HuH-7.5 (cell line): ENCODE measurements around the gene TTC7B.
A peak's percentile ranks its signal among the peaks of the same experiment; 100 is the strongest.

Experiments used
- DNase-seq: peaks from one replicate; pipeline ENCODE4 v3.0.0; 2011; ENCODE audit warnings: low spot score

The TTC7B gene

GRCh38 chr14:90558983-90559590 is 257.1 kb downstream of the TTC7B start:
- no peak for DNase-seq

GRCh38 chr14:90558041-90558982 is 257.9 kb downstream of the TTC7B start:
- DNase-seq: no peak

DNA sequence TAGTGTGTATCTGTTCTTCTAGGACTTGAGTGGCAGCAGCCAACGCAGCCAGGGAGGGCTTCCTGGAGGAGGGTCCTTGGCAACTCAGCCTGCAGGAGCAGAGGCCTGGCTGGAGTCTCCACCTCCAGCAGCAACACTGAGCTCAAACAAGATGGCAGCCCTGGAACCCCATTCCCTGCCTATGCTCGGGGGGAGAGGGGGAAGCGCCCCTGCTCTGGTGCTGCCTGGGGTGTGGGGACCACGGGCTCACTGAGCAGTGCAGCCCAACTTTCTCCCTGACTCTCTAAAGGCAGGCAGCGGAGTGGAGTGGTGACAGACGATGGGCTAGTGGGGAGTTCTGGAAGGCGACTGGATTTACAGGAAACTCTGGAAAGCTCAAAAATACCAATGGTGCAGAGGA is 258.7 kb downstream of the TTC7B start:
- DNase-seq: no peak

DNA sequence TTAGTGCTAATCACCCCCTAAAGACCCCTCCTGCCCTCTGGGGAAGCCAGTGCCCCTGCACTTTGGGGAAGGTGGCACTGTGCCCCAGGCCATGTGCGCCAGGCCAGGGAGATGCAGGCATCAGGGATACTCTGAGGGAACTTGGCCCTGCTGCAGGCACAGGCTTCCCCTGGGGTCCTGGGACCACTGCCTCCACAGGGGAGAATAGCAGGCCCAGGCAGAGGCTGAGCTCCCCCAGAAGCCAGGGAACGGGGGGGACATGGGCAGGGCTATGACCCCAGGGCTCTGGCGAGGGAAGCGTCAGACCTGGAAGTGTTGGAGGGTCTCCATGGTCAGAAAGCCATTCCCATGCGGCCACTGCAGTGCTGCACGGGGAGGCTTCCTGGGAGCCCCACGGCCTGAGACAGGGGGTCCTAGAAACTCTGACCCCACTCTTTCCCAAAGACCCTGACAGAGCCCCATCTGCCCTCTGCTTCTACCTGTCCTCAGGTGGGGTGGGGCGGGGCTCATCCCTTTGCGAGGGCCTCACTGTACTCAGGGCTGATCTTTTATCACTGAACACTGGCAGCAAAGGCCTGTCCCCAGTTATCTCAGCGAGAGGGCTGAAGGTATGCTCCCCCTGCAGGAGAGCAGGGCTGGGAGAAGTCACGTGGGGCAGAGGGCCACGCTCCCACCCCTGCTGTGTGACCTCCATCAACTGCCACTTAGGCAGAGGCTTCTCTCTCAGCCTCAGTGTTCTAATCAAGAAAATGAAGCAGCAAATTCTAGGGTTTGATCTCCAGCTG is 259.4 kb downstream of the TTC7B start:
- no peak for DNase-seq

- peak; percentile 43 for DNase-seq
Measured at GRCh38 chr14:90556012-90556477, 260.2 kb downstream of the TTC7B start.

DNA sequence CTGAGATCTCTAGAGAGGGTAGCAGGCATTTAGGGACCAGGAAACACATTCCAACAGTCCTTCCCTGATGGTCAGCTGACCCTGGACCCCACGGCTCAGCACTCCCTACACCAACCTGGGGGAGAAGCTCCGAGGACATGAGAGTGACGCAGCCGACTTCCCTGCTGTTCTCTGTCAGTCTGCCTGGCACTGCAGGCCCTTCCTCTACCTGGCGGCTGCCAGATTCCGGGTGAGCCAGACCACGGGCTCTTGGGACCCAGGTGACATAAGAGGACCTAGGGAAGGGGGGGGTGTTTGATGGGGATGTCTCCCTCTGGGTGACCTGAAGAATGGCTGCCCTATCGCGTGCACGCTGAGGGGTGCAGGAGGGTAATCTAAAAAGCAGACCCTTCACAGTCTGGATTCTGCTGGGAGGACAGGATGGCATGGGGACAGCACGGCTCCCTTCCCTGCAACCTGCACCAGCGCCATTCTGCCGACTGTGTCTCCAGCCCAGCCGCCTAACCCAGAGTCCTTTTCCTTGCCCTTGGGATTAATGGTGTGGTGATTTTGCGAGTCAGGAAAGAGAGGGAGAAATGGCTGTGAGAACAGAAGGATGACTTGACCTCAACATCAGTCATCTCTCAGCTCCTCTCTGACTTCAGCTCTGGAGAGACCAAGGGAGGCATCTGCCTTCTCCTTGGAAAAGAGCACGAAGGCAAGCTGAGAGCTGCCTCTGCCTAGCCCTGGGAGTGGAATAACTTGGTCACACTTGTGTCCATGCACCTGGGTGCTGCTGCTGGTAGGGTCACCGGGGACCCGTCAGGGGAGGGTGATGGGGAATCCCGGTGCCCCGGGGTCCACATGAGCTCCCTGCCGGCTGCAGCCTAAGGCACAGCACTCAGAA is 260.9 kb downstream of the TTC7B start:
- no peak for DNase-seq

DNA sequence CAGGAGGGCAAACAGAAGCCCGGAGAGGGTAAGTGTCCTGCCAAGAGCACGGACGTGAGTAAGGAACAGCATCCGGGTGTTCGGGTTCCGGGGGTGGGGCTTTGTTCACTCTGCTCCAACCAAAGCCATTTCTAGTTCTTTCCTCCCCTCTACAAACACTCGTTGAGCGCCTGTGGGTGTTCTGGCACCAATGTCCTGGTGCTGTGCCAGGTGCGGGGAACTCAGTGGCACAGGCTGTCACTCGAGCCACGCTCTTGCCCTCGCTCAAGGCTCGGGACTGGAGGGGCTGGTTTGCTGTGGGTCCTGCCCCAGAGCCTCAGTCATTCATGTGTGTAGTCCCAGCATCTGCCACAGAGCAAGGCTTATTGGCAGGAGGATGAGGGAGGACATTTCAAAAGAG is 261.9 kb downstream of the TTC7B start:
- no peak for DNase-seq

- no peak for DNase-seq
Measured at GRCh38 chr14:90553921-90554336, 262.3 kb downstream of the TTC7B start.

DNA sequence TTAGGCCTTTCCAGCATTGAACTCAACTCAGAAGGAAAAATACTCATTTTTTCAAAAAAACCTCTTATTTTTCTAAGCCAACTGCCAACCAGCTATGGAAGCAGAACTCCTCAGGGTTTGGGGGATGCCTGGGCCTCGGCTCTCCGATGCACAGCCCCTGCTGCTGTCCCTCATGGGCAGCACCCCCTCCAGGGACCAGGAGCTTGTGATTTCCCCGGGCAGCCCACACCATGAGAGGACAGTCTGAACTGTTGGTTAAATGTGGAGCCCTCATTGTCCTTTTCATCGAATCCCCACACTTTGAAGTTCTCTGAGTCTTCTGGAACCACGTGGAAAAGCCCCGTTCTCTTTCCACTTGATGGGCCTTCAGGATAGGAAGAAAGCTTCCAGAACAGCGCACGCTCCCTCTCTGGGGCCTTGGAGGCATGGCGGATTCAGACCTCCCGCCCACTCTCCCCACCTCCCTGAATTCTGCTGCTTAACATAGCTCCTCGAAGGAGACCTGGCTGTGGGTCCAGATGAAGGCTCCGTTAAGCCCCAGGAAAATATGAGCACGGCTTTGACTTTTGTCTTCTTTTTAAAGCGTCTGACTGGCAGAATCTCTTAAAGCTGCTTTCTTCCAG is 262.8 kb downstream of the TTC7B start:
- no peak for DNase-seq

DNA sequence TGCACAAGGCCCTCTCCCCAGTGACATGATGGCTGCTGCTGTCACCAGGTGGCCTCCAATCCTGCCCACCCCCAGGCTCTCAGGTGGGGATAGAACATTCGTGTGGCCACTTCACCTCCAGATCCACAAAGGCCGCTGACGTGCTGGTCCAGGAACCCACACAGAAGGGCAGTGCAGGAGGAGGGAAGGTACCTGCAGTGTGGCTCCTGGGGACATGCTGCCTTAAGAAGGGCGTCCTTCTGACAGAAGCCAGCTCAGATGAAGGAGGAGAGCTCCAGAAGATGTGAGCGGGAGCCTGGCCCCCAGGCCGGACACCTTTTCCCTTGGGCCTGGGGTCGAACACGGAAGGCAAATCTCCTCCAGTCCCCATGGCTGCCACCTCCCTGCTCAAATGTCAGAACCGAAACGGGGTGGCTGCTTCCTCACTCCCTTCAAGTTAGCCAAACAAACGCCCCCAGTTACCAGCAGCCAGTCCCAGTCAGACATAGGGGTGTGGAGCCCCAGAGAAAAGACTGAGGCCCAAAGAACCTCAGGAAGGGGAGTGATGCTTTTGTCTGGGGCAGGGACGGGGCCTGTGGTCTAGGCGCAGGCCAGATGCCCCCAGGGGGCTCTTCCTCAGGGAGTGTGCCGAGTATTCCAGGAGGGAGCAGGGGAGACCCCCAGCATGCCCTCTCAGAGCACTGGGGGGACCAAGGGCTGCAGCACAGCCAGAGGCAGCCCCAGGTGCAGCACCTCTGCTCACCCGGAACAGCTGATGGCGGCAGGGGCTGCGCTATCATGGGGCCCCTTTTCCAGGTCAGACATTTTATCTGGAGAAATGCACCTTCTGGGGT is 263.5 kb downstream of the TTC7B start:
- DNase-seq: no peak

DNA sequence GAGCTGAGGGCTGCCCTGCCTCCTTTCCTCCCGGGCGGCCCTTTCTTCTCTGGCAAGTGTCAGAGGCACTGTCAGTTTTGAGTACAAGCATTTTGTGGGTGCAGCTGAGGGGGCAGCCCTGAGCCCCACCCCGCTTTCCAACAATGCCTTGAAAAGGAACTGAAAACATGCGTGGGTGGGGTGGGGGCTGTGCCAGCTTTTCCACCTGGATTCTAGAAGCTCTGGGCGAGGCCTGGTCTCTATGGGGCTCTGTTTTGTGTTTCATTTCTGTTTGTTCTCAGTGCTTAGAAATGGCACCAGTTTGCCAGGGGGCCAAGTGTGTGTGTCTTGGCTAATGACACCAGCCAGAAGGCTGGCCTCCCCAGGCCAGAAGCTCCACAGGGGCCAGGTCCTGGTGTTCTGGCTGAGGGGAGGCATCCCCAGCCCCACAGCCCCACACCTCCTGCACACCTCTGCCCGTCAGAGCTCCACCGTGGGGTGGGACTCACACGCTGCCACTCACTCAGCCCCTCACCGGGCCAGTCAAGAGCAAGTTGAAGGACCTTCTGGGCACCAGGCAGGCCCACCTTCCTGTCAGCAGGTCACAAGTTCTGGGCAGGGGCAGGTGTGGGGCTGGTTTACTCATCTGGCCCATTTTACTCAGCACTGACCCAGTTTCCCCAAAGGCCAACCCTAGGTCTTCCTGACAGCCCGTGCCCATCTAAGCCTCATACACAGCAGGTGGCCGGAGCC is 264.3 kb downstream of the TTC7B start:
- DNase-seq: no peak

GRCh38 chr14:90551070-90551704 is 265.0 kb downstream of the TTC7B start:
- DNase-seq: no peak

DNA sequence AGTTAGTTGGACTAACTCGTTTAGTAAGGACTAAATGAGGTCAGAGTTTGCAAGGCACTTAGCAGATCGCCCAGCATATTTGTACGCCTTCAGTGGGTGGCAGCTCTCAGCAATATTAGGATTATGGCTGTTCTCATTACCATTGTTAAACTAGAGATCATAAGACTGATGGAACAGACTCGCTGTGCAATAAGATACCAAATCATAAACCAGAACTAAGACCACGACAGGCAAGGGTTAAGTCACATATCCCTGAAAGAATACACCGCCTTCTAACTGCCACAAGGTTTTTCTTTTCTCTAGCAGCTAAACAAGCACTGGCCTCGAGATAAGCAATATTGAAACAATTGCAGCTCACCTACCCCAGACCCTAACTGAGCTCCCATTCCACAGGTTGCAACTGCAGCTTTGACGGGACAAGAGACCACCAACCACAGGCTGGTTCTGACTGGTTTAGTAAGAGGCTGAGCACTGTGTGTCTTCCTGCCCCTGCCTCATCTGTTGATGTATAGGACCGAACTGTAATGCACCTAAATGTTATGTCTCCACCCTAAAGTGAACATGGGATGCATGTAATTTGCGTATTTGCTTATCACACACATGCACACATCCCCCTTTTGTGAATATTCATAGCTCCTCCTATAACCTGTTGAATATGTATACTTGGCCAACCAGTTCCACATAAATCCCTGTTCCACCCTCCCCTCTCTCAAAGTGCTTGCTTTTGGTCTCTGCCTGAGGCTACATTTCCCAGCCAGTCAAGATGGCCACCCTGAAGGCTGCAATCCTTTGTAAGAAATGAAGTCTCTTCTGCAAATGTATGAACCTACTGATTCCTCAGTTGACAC is 266.2 kb downstream of the TTC7B start:
- no peak for DNase-seq

GRCh38 chr14:90548455-90548854 is 267.8 kb downstream of the TTC7B start:
- DNase-seq: no peak

DNA sequence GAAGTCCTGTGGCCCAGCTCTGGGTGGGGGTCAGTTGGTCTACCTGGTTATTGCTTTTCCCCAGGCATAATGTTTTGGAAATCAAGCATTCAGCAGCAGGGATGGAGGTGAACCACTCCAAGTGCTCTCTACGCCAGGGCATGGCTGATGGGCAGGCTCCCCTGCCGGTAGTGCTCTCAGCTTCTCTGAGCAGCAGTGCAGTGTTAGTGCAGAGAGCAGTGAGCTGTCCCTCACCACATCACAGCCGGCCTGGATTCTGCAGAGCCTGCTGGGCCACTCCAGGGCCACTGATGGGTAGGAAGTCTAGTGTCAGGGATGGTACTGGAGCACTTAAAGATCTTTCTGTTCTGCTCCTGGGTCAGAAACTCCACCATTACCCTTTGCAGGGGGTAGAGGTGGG is 268.3 kb downstream of the TTC7B start:
- DNase-seq: no peak

- no peak for DNase-seq
Measured at GRCh38 chr14:90547250-90547649, 269.0 kb downstream of the TTC7B start.

- DNase-seq: no peak
Measured at GRCh38 chr14:90546767-90547166, 269.5 kb downstream of the TTC7B start.
